Endothelial cell of umbilical vein (primary cell): Measurements from ENCODE around the gene HINT1. TPM values are rescaled to one million over a fixed set of nuclear protein-coding genes. Genes with fewer than 3 reads are reported as not detected.

Experiments
- BruUV-seq: library from RNA; stranded (reverse); fragments of 400-500 nt; replicated peaks from 2 replicates; lab custom pipeline; 2021; lab: Mats Ljungman, UMichigan
- CTCF ChIA-PET: fragments of 300-600, 350-600 bp; sonication (Branson Sonifier 250); formaldehyde crosslinking; loops from one replicate; lab custom pipeline; 2021; ENCODE audit warnings: antibody characterized with exemption, inconsistent platforms; lab: Charles Lee
- POLR2A ChIA-PET: fragments of 300-600, 350-600 bp; sonication (Branson Sonifier 250); formaldehyde crosslinking; loops from one replicate; lab custom pipeline; 2021; ENCODE audit warnings: antibody characterized with exemption, inconsistent platforms; lab: Charles Lee
- DNase-seq: peaks from one replicate; pipeline ENCODE4 v3.0.0-alpha.2; 2011; ENCODE audit warnings: low read depth, low spot score
- FAIRE-seq: peaks from 2 replicates; lab custom pipeline; 2011; peaks lifted over from hg19 to GRCh38; lab: Jason Lieb, UNC
- H2AFZ ChIP-seq: 2 replicates; pipeline ENCODE4 v1.6.0; 2012; ENCODE audit warnings: low read depth, low read length, control low read depth, inconsistent platforms
- H3K27ac ChIP-seq: 2 replicates; pipeline ENCODE4 v1.5.1; 2011; ENCODE audit warnings: low read depth, mild to moderate bottlenecking, control low read depth, low read length, moderate library complexity; ENCODE audit not compliant: insufficient read depth
- H3K27me3 ChIP-seq, 2 experiments: 2 replicates each; pipeline versions ENCODE4 v1.6.0 to v1.6.1; 2011; ENCODE audit warnings: low read length in 2 of 2, mixed read lengths in 1 of 2; ENCODE audit not compliant: control insufficient read depth in 2 of 2, insufficient read depth in 2 of 2
- H3K36me3 ChIP-seq, 2 experiments: 2 replicates in 1 of 2; 3 replicates in 1 of 2; pipeline ENCODE4 v1.5.1; 2011; ENCODE audit warnings: low read length in 2 of 2, mild to moderate bottlenecking in 1 of 2, moderate library complexity in 1 of 2; ENCODE audit not compliant: control insufficient read depth in 2 of 2, insufficient read depth in 2 of 2; ENCODE audit errors: extremely low read depth in 1 of 2
- H3K4me1 ChIP-seq: 3 replicates; pipeline ENCODE4 v1.5.1; 2011; ENCODE audit warnings: mild to moderate bottlenecking, low read length; ENCODE audit not compliant: control insufficient read depth, insufficient read depth; ENCODE audit errors: extremely low read depth
- H3K4me2 ChIP-seq: 2 replicates; pipeline ENCODE4 v1.6.1; 2011; ENCODE audit warnings: low read length, control low read depth, mixed read lengths; ENCODE audit not compliant: insufficient read depth
- H3K4me3 ChIP-seq, 3 experiments: fragments of 200-600 bp in 1 of 3; sonication (generic), shearing (Covaris generic) in 1 of 3; replicated peaks in 1 of 3; 2 replicates each; pipeline ENCODE4 v1.5.1; 2011 to 2016; ENCODE audit warnings: control low read depth in 3 of 3, low read length in 3 of 3, mild to moderate bottlenecking in 2 of 3, inconsistent platforms in 1 of 3, low read depth in 1 of 3, moderate library complexity in 1 of 3; ENCODE audit not compliant: insufficient read depth in 1 of 3
- H3K79me2 ChIP-seq: 2 replicates; pipeline ENCODE4 v1.6.0; 2012; ENCODE audit warnings: low read length, inconsistent platforms; ENCODE audit not compliant: control insufficient read depth, insufficient read depth
- H3K9ac ChIP-seq: replicated peaks from 2 replicates; pipeline ENCODE3; 2011; ENCODE audit warnings: low read length, control low read depth; ENCODE audit not compliant: insufficient read depth; ENCODE audit errors: extremely low read depth
- H3K9me1 ChIP-seq: replicated peaks from 3 replicates; pipeline ENCODE4 v1.6.0; 2011; ENCODE audit warnings: mild to moderate bottlenecking, low read length; ENCODE audit not compliant: control insufficient read depth, insufficient read depth; ENCODE audit errors: extremely low read depth
- H3K9me3 ChIP-seq: replicated peaks from 2 replicates; pipeline ENCODE4 v1.5.1; 2012; ENCODE audit warnings: low read length, inconsistent platforms; ENCODE audit not compliant: control insufficient read depth, insufficient read depth
- H4K20me1 ChIP-seq: replicated peaks from 2 replicates; pipeline ENCODE3; 2011; ENCODE audit warnings: mild to moderate bottlenecking, low read length; ENCODE audit not compliant: control insufficient read depth, insufficient read depth; ENCODE audit errors: extremely low read depth
- EZH2 ChIP-seq: IDR thresholded peaks from 2 replicates; pipeline ENCODE4 v1.6.1; 2012; ENCODE audit warnings: borderline replicate concordance, low read depth, mild to moderate bottlenecking, moderate library complexity, low read length, inconsistent platforms; ENCODE audit not compliant: severe bottlenecking
- FOS ChIP-seq: IDR thresholded peaks from 2 replicates; pipeline ENCODE4 v1.6.1; 2011; ENCODE audit warnings: mild to moderate bottlenecking, low read length, moderate library complexity, borderline replicate concordance; ENCODE audit not compliant: insufficient read depth
- GATA2 ChIP-seq: IDR thresholded peaks from 2 replicates; pipeline ENCODE4 v1.7.0; 2011; ENCODE audit warnings: low read depth, mild to moderate bottlenecking, moderate library complexity, mixed read lengths, low read length; ENCODE audit not compliant: insufficient read length, insufficient read depth
- JUN ChIP-seq: IDR thresholded peaks from 2 replicates; pipeline ENCODE4 v1.6.1; 2011; ENCODE audit warnings: borderline replicate concordance, low read depth; ENCODE audit not compliant: insufficient read length, insufficient read depth
- MYC ChIP-seq: IDR thresholded peaks from one replicate; pipeline ENCODE4 v1.6.1; 2011; ENCODE audit warnings: mild to moderate bottlenecking, low read depth, low read length
- POLR2A ChIP-seq: IDR thresholded peaks from 2 replicates; pipeline ENCODE4 v1.6.1; 2012; ENCODE audit warnings: low read depth, mild to moderate bottlenecking, control low read depth, low read length
- POLR2AphosphoS5 ChIP-seq: IDR thresholded peaks from 2 replicates; pipeline ENCODE4 v1.6.1; 2012; ENCODE audit warnings: low read depth, mild to moderate bottlenecking, control low read depth, low read length, moderate library complexity; ENCODE audit not compliant: insufficient read depth
- dilution Hi-C: fragments of 300-500 bp; cut with MboI; formaldehyde crosslinking; loops from one replicate; pipeline ENCODE4 v1.15.0; 2019; ENCODE audit warnings: low sequenced_read_pairs; ENCODE audit not compliant: extremely low pct_ligation_motif_present
- intact Hi-C: fragments of 100-400 bp; cut with micrococcal nuclease; formaldehyde crosslinking; loops from one replicate; pipeline ENCODE4 v1.10.0; 2022
- polyA plus RNA-seq, 4 experiments: library from polyadenylated mRNA; depleted of rRNA in 3 of 4; stranded (reverse) in 3 of 4; unstranded in 1 of 4; fragments of >200 nt; gene quantifications; 2 replicates each; pipeline versions ENCODE4 v1.2.1 to v1.2.3, GENCODE V29; 2011 to 2012; ENCODE audit warnings: missing spikeins in 1 of 4
- total RNA-seq: library from RNA; stranded (reverse); gene quantifications from 2 replicates; pipeline ENCODE4 v1.2.3, GENCODE V29; 2021
- TF ChIP-seq, protein P1 (sequence below): IDR thresholded peaks from 2 replicates; pipeline ENCODE4 v1.6.1; 2011; ENCODE audit not compliant: insufficient read depth, insufficient read length

Gene HINT1
- total and polyA plus RNA-seq, 2 donors (not counting 3 experiments of a cell fraction or from before 2014, with no cell fraction given) = 221 to 423 TPM

GRCh38 chr5:131214609-131215227 lies 49.7 kb upstream of the HINT1 start:
- dilution Hi-C loops = no loop called here
- no peak for TF ChIP-seq POLR2A
- TF ChIP-seq POLR2AphosphoS5 = no peak
- TF ChIP-seq GATA2 = no peak
- no peak for TF ChIP-seq MYC
- Histone ChIP-seq H3K27ac (no peak overlapping the region), H3K9me1 (no peaks in the 10 kb centered on the region), H3K4me1 (no peaks in the 10 kb centered on the region), H2AFZ (no peak overlapping the region), H4K20me1 (no peaks in the 10 kb centered on the region), H3K36me3 (no peaks in the 10 kb centered on the region), H3K4me3 (no peak overlapping the region), H3K27me3 (no peaks in the 10 kb centered on the region), H3K4me2 (no peak overlapping the region), H3K9me3 (no peaks in the 10 kb centered on the region), H3K9ac (no peak overlapping the region), H3K79me2 (no peaks in the 10 kb centered on the region)
- no TSS peak for BruUV-seq
- CTCF ChIA-PET = interaction anchor here (1.4 kb wide), 1 partner anchor 13 kb away, joined by 3 read pairs; no protein-coding TSS in a partner anchor
- FAIRE-seq (no peak), DNase-seq (no peak)
- intact Hi-C loops = no loop called here
- POLR2A ChIA-PET = no interaction called here

DNA sequence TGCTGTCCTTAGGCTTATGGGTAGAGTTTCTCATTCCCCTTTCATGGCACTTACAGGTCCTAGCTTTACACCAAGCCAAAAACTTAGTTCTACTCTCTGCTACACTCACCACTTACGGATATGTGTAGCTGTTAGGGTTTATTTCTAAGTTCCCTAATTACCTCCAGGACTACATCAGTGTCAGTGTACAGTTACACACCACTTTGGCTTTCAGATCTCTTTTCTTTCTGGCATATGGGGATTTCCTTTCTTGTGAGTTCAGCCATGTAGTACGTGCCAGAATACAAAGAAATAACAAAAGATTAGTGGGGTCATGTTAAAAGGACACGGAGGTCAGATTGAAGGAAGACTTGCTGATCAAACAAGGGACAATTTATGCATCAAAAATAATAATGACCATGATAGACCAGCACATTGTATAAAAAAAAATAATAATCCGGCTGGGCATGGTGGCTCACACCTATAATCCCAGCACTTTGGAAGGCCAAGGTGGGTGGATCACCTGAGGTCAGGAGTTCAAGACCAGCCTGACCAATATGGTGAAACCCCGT lies 47.5 kb upstream of the HINT1 start:
- CTCF ChIA-PET = no interaction called here

More for the DNA sequence above, 47.5 kb upstream of the HINT1 start:
- FAIRE-seq (no peak), DNase-seq (no peak)
- no peaks in the 10 kb centered on the region for H3K79me2 ChIP-seq
- BruUV-seq = no TSS peak
- no peak overlapping the region for H3K4me2 ChIP-seq
- intact Hi-C loops (no loop called here), dilution Hi-C loops (no loop called here)
- no peaks in the 10 kb centered on the region for H3K4me1 ChIP-seq
- H3K4me3 ChIP-seq = no peak overlapping the region
- no peaks in the 10 kb centered on the region for H4K20me1 ChIP-seq
- no peaks in the 10 kb centered on the region for H3K27me3 ChIP-seq
- no peak for TF ChIP-seq POLR2AphosphoS5
- TF ChIP-seq, protein P1, sequence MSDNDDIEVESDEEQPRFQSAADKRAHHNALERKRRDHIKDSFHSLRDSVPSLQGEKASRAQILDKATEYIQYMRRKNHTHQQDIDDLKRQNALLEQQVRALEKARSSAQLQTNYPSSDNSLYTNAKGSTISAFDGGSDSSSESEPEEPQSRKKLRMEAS = no peak
- no peak for TF ChIP-seq EZH2
- TF ChIP-seq POLR2A = no peak
- no peak for TF ChIP-seq JUN
- TF ChIP-seq FOS = no peak
- H2AFZ ChIP-seq = no peak overlapping the region
- H3K9ac ChIP-seq = no peak overlapping the region
- no peaks in the 10 kb centered on the region for H3K9me3 ChIP-seq
- POLR2A ChIA-PET = no interaction called here
- H3K9me1 ChIP-seq = no peaks in the 10 kb centered on the region
- H3K36me3 ChIP-seq = no peaks in the 10 kb centered on the region
- H3K27ac ChIP-seq = no peak overlapping the region
